ENCODE results near the gene MIDN.
"Not testable (repeated sequence)": the region's sequence is repeated elsewhere in the genome, so short reads cannot be mapped to it uniquely, and the experiment has no call there.

The MIDN gene

DNA sequence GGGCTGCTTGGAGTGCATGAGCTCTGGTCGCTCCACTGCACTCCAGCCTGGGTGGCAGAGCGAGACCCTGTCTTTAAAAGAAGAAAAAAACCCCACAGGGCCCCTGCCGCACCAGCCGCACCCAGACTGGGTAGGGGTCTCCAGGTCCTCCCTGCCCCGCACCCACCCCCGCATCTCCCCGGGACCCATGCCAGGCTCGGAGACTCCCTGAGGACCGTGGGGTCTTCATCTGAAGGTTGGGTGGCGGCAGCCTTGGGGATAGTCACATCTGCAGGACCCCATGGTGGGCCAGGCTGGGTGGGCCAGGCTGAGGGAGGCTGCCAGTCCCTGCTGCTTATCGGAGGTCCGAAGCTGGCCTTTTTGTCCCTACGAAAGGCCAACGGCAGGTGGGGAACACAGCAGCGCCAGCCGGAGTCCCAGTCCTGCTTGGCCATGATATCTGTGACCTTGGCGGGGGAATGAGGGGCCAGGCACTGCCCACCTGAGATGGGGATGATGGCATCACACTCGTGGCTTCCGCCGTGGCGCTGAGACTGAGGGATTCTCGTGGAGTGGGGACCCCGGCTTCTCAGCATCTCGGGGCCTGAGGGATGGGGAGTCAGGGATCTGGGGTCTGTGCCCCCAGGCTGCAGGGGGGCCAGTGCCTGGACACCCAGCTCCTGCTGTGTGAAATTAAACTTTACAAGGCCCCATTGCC, 48.3 kb downstream of the MIDN start:
- FAIRE-seq, result no peak

DNA sequence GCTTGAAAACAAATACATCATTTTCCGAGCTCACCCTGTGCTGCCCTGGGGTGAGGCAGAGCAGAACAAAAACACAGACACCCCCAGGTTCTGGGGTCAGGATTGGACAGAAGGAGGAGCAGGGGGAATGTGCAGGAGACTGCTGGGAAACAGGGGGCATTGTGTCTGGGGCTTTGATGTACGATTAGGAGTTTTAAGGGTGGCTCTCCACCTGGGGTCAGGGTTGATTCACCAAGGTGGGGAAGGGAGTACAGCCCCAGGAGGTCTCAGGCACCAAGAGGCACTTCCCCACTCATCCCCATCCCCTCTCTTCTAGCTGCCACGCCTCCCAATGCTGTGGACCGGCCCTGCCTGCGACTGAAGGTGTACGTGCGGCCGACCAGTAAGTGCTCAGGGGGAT, 49.9 kb downstream of the MIDN start:
- no peak for FAIRE-seq

DNA sequence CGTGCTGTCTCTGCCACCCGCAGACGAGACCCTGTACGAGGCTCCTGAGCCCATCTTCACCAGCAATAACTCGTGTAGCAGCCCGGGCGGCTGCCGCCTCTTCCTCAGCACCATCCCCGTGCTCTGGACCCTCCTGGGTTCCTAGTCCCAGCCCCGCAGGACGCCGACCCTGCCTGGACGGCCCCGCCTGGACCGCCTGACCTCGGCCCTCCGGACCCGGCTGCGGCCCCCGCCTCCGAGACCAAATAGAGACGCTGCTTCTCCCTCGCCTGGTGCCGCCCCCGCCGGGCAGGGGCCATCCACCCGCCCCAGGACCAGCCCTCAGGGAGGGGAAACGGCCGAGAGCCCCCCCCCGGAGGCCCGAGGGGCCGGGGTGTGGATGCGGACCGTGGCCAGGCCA, 51.4 kb downstream of the MIDN start:
- no peak for FAIRE-seq

DNA sequence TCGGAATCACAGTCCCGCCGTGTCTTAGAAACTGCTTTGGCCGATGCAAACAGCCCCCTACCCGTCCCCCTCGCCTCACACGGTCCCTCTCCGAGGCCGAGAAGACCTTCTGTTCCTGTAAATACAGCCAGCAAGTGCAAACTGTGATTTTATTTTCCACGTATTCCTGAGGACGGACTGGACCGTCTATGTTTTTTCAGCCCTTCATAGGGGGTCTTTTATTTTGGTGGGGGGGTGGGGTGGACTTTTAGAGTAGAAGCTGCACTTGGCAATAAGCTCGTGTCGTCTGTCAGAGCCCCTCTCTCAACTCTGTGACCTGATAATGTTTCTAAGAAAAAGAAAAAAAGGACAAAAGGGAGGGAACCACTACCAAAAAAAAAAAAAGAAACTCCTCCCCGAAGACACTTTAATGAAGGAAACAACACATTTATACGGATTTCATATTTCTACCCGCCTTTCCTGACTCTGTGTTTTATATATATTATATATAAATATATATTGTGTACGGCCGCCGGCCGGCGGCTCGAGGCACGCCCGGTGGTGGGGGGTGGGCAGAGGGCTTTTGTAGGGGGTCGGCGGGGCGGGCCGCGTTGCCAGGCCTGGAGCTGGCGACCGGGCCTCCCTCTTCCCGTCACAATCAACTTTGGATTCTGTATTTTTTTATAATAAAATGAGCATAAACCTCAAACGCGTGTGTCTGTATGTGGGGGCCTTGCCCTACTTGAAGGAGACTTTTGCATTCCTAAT, 52.5 kb downstream of the MIDN start:
- no peak for FAIRE-seq

DNA sequence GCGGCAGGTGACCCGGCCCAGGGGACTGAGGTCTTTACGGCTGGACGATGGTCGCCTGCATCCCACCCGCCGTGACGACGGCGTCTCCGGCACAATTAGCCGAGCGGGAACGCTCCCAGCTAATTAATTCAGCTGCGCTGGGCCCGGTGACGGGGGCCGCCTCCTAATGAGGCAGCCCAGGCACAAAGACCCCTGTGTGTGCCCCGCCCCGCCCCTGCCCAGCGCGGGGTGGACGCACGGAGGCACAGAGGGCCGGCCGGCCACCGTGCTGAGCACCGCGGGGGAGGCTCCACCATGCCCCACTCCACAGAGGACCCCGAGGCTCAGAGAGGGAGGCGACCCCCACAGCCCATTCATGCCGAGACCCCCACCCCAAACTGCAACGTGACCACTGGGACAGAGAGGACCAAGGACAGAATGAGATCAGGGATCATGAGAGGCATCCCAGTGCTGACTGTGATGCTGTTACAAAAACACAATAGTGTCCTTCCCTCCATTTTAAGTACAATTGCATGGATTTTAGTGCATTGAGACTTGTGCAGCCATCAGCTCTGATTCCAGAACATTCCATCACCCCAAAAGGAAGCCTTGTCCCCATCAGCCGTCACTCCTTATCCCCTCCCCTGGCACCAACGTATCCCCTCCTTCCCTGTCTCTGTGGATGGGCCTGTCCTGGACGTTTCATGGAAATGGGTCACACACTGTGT, 54.3 kb downstream of the MIDN start:
- FAIRE-seq, result no peak

DNA sequence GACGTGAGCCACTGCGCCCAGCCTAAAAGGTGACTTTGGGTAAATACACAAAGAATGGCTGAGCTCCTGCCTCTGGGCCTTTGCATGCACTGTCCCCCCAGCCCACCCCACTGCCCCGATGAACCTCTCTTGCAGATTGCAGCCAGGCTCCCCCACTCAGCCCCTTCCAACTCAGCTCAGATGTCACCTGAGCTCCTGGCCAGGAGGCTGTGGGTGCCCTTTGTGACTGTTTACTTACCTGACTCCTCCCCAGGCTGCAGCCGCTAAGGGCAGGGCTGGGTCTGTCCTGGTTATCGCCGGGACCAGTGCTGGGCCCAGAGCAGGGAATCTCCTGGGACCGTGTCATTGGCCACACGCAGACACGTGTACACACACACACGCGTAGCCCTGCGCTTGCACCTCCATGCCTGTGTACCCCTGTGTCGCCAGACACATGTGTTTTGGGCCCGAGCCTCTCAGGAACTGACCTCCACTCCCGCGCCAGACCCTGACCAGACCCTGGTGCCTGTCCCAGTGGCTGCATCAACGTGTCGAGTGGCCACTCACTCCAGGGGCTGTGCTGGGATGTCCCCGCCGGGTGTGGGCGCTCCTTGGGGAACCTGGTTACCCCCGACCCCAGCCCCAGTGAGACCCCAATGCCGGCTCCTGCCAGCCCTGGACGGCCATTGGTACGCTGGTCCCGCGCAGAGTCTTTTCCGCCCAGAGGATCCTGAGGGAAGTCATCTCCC, 56.0 kb downstream of the MIDN start:
- no peak for FAIRE-seq

DNA sequence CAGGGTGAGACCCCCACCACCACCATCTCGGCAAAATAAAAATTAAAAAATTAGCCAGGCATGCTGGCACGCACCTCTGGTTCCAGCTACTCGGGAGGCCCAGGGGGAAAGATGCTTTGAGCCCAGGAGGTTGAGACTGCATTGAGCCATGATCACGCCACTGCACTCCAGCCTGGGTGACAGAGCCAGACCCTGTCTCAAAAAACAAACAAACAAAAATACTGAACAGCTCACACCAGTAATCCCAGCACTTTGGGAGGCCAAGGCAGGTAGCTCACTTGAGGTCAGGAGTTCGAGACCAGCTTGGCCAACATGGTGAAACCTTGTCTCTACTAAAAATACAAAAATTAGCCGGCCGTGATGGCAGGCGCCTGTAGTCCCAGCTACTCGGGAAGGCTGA, 57.0 kb downstream of the MIDN start:
- not testable (repeated sequence) for FAIRE-seq

DNA sequence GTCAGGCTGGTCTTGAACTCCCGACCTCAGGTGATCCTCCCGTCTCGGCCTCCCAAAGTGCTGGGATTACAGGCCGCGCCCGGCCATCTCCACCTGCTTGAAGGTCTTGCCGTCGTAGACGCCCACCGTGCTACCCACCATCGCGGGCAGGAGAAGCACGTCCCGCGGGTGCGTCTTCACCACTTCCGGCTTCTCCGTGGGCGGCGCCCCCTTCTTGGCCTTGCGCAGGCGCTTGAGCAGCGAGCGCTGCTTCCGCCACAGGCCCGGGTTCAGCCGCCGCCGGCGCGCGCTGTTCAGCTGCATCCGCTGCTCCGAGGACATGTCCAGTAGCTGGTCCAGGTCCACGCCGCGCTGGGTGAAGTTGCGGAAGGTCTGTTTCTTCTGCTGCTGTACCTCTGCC, 58.9 kb downstream of the MIDN start:
- no peak for FAIRE-seq

DNA sequence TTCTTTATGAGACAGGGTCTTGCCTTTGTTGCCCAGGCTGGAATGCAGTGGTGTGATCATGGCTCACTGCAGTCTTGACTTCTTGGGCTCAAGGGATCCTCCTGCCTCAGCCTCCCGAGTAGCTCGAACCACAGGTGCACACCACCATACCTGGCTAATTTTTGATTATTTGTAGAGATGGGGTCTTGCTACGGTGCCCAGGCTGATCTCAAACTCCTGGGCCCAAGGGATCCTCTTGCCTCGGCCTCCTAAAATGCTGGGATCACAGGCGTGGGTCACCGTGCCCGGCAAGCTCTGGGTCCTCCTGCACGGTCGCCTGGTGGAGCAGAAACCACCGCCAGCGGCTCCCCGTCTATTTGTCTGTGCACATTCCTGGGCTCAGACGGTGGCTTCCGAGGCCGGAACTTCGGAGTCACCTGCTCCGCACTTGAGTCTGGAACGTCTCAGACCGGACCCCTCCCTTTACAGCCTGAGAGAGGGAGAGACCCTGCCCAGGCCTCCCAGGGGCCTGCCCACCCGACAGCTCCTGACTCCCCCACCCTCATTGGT, 59.4 kb downstream of the MIDN start:
- FAIRE-seq, result no peak

DNA sequence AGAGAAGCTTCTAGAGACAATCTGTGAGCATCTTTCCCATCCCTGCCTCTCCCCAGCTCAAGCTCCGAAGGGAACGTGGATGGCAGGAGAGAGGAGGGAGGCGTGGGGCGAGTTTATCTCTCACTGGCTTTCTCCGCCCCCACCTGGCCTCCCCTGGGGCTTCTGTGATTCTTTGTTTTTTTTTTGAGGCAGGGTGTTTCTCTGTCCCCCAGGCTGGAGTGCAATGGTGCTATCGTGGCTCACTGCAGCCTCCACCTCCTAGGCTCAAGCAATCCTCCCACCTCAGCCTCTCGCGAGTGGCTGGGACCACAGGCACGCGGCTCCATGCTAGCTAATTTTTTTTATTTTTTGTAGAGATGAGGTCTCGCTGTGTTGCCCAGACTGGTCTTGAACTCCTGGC, 60.3 kb downstream of the MIDN start:
- FAIRE-seq, result no peak
